ENCODE data around the gene PBLD.

Gene PBLD

GRCh38 chr10:68332259-68333057, at the start of gene PBLD:
Gene PBLD (minus strand): TSS chr10:68332928. CDS start chr10:68306844, 26,084 bp downstream.
- DNase-seq: peak; percentile 46 to 67

GRCh38 chr10:68371604-68372003, 38.9 kb upstream of the PBLD start:
- DNase-seq: no peak

- no peak for DNase-seq
Measured at GRCh38 chr10:68367121-68367520, 34.4 kb upstream of the PBLD start.

- no peak for DNase-seq
Measured at GRCh38 chr10:68366600-68366999, 33.9 kb upstream of the PBLD start.

- no peak for DNase-seq
Measured at GRCh38 chr10:68365611-68366010, 32.9 kb upstream of the PBLD start.

- DNase-seq: no peak
Measured at GRCh38 chr10:68364101-68364886, 31.6 kb upstream of the PBLD start.

- DNase-seq: no peak
Measured at GRCh38 chr10:68362590-68362989, 29.9 kb upstream of the PBLD start.

- DNase-seq: no peak
Measured at GRCh38 chr10:68359189-68359588, 26.5 kb upstream of the PBLD start.

- no peak for DNase-seq
Measured at GRCh38 chr10:68353537-68353936, 20.8 kb upstream of the PBLD start.

GRCh38 chr10:68348265-68348741, 15.6 kb upstream of the PBLD start:
- peak; percentile 36 to 61 for DNase-seq

GRCh38 chr10:68346774-68347173, 14.0 kb upstream of the PBLD start:
- no peak for DNase-seq

- no peak for DNase-seq
Measured at GRCh38 chr10:68345621-68346020, 12.9 kb upstream of the PBLD start.

- DNase-seq: no peak
Measured at GRCh38 chr10:68342909-68343516, 10.3 kb upstream of the PBLD start.

GRCh38 chr10:68340358-68341080, 7.8 kb upstream of the PBLD start:
- no peak for DNase-seq

GRCh38 chr10:68336754-68337351, 4.1 kb upstream of the PBLD start:
- DNase-seq: no peak

- no peak for DNase-seq
Measured at GRCh38 chr10:68334672-68335467, 2.1 kb upstream of the PBLD start.

GRCh38 chr10:68333440-68334431, 1.0 kb upstream of the PBLD start:
- DNase-seq: no peak

GRCh38 chr10:68333058-68333395, 299 bp upstream of the PBLD start:
- DNase-seq: no peak

- peak; percentile 93 to 96 for DNase-seq
Measured at GRCh38 chr10:68331455-68332258, 1.1 kb downstream of the PBLD start, which contains the start of gene HNRNPH3. Gene HNRNPH3 (plus strand): TSS chr10:68332064. CDS start chr10:68337222, 5,158 bp downstream.
